DOHH2 (cell line): ENCODE measurements around the gene PLEKHA1.

Experiments used
- H3F3A ChIP-seq: fragments of 200-600 bp; sonication (generic), shearing (Covaris generic); 2 replicates; pipeline ENCODE4 v1.6.0; 2016; ENCODE audit warnings: antibody characterized with exemption, mild to moderate bottlenecking; ENCODE audit not compliant: control insufficient read depth, insufficient read depth
- H3K27ac ChIP-seq: fragments of 200-600 bp; sonication (generic); 2 replicates; pipeline ENCODE4 v1.5.1; 2014; ENCODE audit warnings: low read depth, mild to moderate bottlenecking, low read length, moderate library complexity
- H3K27me3 ChIP-seq: fragments of 200-600 bp; sonication (generic); 2 replicates; pipeline ENCODE4 v1.6.1; 2014; ENCODE audit warnings: mild to moderate bottlenecking, low read length, mixed read lengths; ENCODE audit not compliant: control insufficient read depth
- H3K36me3 ChIP-seq: fragments of 200-600 bp; sonication (generic); 2 replicates; pipeline ENCODE4 v1.6.1; 2014; ENCODE audit warnings: mild to moderate bottlenecking, low read length, moderate library complexity, mixed read lengths; ENCODE audit not compliant: control insufficient read depth
- H3K4me1 ChIP-seq: fragments of 200-600 bp; sonication (generic); 2 replicates; pipeline ENCODE4 v1.6.1; 2014; ENCODE audit warnings: mild to moderate bottlenecking, low read length, mixed read lengths; ENCODE audit not compliant: control insufficient read depth
- H3K4me2 ChIP-seq: fragments of 200-600 bp; sonication (generic); 2 replicates; pipeline ENCODE4 v1.6.0; 2014; ENCODE audit warnings: mild to moderate bottlenecking, low read length, moderate library complexity
- H3K4me3 ChIP-seq: fragments of 200-600 bp; sonication (generic); 2 replicates; pipeline ENCODE4 v1.5.1; 2014; ENCODE audit warnings: mild to moderate bottlenecking, low read length, mixed read lengths
- H3K79me2 ChIP-seq: fragments of 200-600 bp; sonication (generic); 2 replicates; pipeline ENCODE4 v1.6.1; 2014; ENCODE audit warnings: mild to moderate bottlenecking, low read length, mixed read lengths; ENCODE audit not compliant: control insufficient read depth
- H3K9me2 ChIP-seq: fragments of 200-600 bp; sonication (generic); replicated peaks from 2 replicates; pipeline ENCODE4 v1.6.1; 2014; ENCODE audit warnings: mild to moderate bottlenecking, low read length, mixed read lengths; ENCODE audit not compliant: control insufficient read depth
- H3K9me3 ChIP-seq: fragments of 200-600 bp; sonication (generic); 2 replicates; pipeline ENCODE4 v1.6.1; 2014; ENCODE audit warnings: antibody characterized with exemption, low read length, mixed read lengths; ENCODE audit not compliant: control insufficient read depth, insufficient read depth
- H4K20me1 ChIP-seq: fragments of 200-600 bp; sonication (generic); 2 replicates; pipeline ENCODE4 v1.6.0; 2014; ENCODE audit warnings: low read depth, mild to moderate bottlenecking, antibody characterized with exemption, low read length, moderate library complexity; ENCODE audit not compliant: control insufficient read depth, insufficient read depth
- CTCF ChIP-seq: fragments of 200-600 bp; sonication (generic); IDR thresholded peaks from one replicate; pipeline ENCODE4 v1.5.1; 2014; ENCODE audit warnings: antibody characterized with exemption, mild to moderate bottlenecking, low read depth, low read length; ENCODE audit not compliant: poor library complexity, severe bottlenecking
- EZH2phosphoT487 ChIP-seq: fragments of 200-600 bp; sonication (generic); IDR thresholded peaks from 2 replicates; pipeline ENCODE4 v1.6.1; 2017; ENCODE audit warnings: borderline replicate concordance, mild to moderate bottlenecking, antibody characterized with exemption, low read length, moderate library complexity, mixed read lengths

Gene PLEKHA1

GRCh38 chr10:122329416-122329815, 45.1 kb upstream of the PLEKHA1 start:
- peaks cover 9% of the 10 kb centered on the region for H3K4me1 ChIP-seq

GRCh38 chr10:122331100-122331499, 43.4 kb upstream of the PLEKHA1 start:
- H3K79me2 ChIP-seq, result no peaks in the 10 kb centered on the region
- H3K27me3 ChIP-seq, result peaks cover 28% of the 10 kb centered on the region
- no peaks in the 10 kb centered on the region for H4K20me1 ChIP-seq
- no peaks in the 10 kb centered on the region for H3F3A ChIP-seq
- H3K9me3 ChIP-seq, result no peaks in the 10 kb centered on the region
- no peak for TF ChIP-seq CTCF
- no peak for TF ChIP-seq EZH2phosphoT487
- no peaks in the 10 kb centered on the region; the same call in 1 of the 2 replicates for H3K9me2 ChIP-seq
- H3K27ac ChIP-seq, result no peak overlapping the region
- no peaks in the 10 kb centered on the region for H3K36me3 ChIP-seq
- H3K4me3 ChIP-seq, result no peak overlapping the region
- H3K4me2 ChIP-seq, result no peak overlapping the region
- peaks cover 8% of the 10 kb centered on the region for H3K4me1 ChIP-seq

More at GRCh38 chr10:122329416-122329815, 45.1 kb upstream of the PLEKHA1 start:
- Histone ChIP-seq H3K9me3 (no peaks in the 10 kb centered on the region), H4K20me1 (no peaks in the 10 kb centered on the region), H3K27ac (no peak overlapping the region), H3K4me2 (no peak overlapping the region), H3K4me3 (no peak overlapping the region), H3K36me3 (no peaks in the 10 kb centered on the region), H3K27me3 (peaks cover 25% of the 10 kb centered on the region), H3K9me2 (no peaks in the 10 kb centered on the region; the same call in 1 of the 2 replicates), H3K79me2 (no peaks in the 10 kb centered on the region), H3F3A (no peaks in the 10 kb centered on the region)
- no peak for TF ChIP-seq CTCF
- no peak for TF ChIP-seq EZH2phosphoT487

- no peaks in the 10 kb centered on the region for H3F3A ChIP-seq
- no peaks in the 10 kb centered on the region for H3K79me2 ChIP-seq
- no peak overlapping the region for H3K27ac ChIP-seq
- TF ChIP-seq EZH2phosphoT487 (no peak), CTCF (no peak)
- peaks cover under 1% of the 10 kb centered on the region for H3K4me1 ChIP-seq
- no peak overlapping the region for H3K4me3 ChIP-seq
- no peaks in the 10 kb centered on the region for H3K9me3 ChIP-seq
- H3K9me2 ChIP-seq, result no peaks in the 10 kb centered on the region; the same call in 1 of the 2 replicates
- H3K4me2 ChIP-seq, result no peak overlapping the region
- H3K36me3 ChIP-seq, result no peaks in the 10 kb centered on the region
- H4K20me1 ChIP-seq, result no peaks in the 10 kb centered on the region
- peaks cover 28% of the 10 kb centered on the region for H3K27me3 ChIP-seq
Measured at GRCh38 chr10:122331615-122332446, 42.7 kb upstream of the PLEKHA1 start.
